ENCODE measurements around the gene PDS5A. TPM values are rescaled to one million over a fixed set of nuclear protein-coding genes. Genes with fewer than 3 reads are reported as not detected.
"Not testable (repeated sequence)": the region's sequence is repeated elsewhere in the genome, so short reads cannot be mapped to it uniquely, and the experiment has no call there.

PDS5A gene
- total and polyA plus RNA-seq, 9 of the 15 experiments (the other 6 are each of a cell fraction or from before 2014, with no cell fraction given) = 16.4 to 85.4 (median 70.0) TPM

DNA sequence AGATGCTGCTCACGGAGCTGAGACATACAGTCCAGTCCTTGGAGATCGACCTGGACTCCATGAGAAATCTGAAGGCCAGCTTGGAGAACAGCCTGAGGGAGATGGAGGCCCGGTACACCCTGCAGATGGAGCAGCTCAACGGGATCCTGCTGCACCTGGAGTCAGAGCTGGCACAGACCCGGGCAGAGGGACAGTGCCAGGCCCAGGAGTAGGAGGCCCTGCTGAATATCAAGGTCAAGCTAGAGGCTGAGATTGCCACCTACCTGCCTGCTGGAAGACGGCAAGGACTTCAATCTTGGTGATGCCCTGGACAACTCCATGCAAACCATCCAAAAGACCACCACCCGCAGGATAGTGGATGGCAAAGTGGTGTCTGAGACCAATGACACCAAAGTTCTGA is 43.4 kb upstream of the PDS5A start:
- CTCF ChIA-PET (ENCODE audit: low intra/inter-chr PET ratio); H3K4me1 ChIP-seq (replicated peaks in 1 of 2; ENCODE audit: control insufficient read depth in 2 of 2, insufficient read depth in 2 of 2, low read length in 2 of 2); H2AFZ ChIP-seq (ENCODE audit: low read depth, low read length); H3K27ac ChIP-seq (ENCODE audit: extremely low read depth, low read depth, low read length); H3K4me2 ChIP-seq (ENCODE audit: insufficient read depth, low read length); H3K9ac ChIP-seq (ENCODE audit: insufficient read depth in 1 of 2, low read depth in 2 of 2, low read length in 2 of 2); FAIRE-seq; H3K4me3 ChIP-seq; H3K36me3 ChIP-seq (ENCODE audit: control insufficient read depth, insufficient read depth, low read length); intact Hi-C loops (cut with micrococcal nuclease); H4K20me1 ChIP-seq (replicated peaks; ENCODE audit: control insufficient read depth, insufficient read depth, low read length); ATAC-seq; BruUV-seq (replicated peaks); in situ Hi-C loops (cut with MboI); DNase-seq (ENCODE audit: extremely low read depth in 1 of 4, low spot score in 3 of 4); H3K27me3 ChIP-seq (ENCODE audit: control insufficient read depth in 2 of 2, insufficient read depth in 2 of 2, low read length in 2 of 2); H3K79me2 ChIP-seq (ENCODE audit: control insufficient read depth, insufficient read depth, low read length); H3K9me3 ChIP-seq (replicated peaks; ENCODE audit: control insufficient read depth, insufficient read depth, low read depth, low read length); H3K9me1 ChIP-seq (ENCODE audit: control insufficient read depth, insufficient read depth, low read length): not testable (repeated sequence)
- POLR2A ChIA-PET = interaction anchor here (1.0 to 1.4 kb wide), 3 partner anchors 17 to 37 kb away, joined by 3 to 6 read pairs (median 3); no protein-coding TSS in a partner anchor
- WGBS (ENCODE audit: insufficient coverage, low coverage, missing lambda C conversion rate) = 12% methylated on average over 6 of the region's 7 CpGs

DNA sequence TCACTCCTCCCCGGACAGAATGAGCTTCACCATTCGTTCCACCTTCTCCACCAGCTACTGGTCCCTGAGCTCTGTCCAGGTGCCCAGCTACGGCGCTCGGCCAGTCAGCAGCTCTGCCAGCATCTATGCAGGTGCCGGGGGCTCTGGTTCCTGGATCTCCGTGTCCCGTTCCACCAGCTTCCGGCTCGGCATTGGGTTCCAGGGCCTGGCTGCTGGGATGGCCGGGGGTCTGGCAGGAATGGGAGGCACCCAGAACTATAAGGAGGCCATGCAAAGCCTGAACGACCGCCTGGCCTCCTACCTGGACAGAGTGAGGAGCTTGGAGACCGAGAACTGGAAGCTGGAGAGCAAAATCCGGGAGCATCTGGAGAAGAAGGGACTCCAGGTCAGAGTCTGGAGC is 42.5 kb upstream of the PDS5A start:
- FAIRE-seq (no peak), ATAC-seq (no peak), DNase-seq (ENCODE audit: extremely low read depth in 1 of 4, low spot score in 3 of 4) (no peak)
- H3K27me3 ChIP-seq (ENCODE audit: control insufficient read depth in 2 of 2, insufficient read depth in 2 of 2, low read length in 2 of 2) = no peaks in the 10 kb centered on the region
- H3K4me3 ChIP-seq = no peak overlapping the region
- BruUV-seq (replicated peaks) = no TSS peak
- H3K4me2 ChIP-seq (ENCODE audit: insufficient read depth, low read length) = no peak overlapping the region
- no peaks in the 10 kb centered on the region for H4K20me1 ChIP-seq (replicated peaks; ENCODE audit: control insufficient read depth, insufficient read depth, low read length)
- ChIA-PET CTCF (ENCODE audit: low intra/inter-chr PET ratio) (no interaction called here), POLR2A (interaction anchor here (1.3 to 1.4 kb wide), 2 partner anchors 13 to 16 kb away, joined by 3 to 6 read pairs; no protein-coding TSS in a partner anchor)
- H3K79me2 ChIP-seq (ENCODE audit: control insufficient read depth, insufficient read depth, low read length) = no peaks in the 10 kb centered on the region
- H3K36me3 ChIP-seq (ENCODE audit: control insufficient read depth, insufficient read depth, low read length) = no peaks in the 10 kb centered on the region
- no peak overlapping the region; a peak in 1 of 4 replicates for H3K9ac ChIP-seq (ENCODE audit: insufficient read depth in 1 of 2, low read depth in 2 of 2, low read length in 2 of 2)
- in situ Hi-C loops (cut with MboI) = no loop called here
- whole genome bisulfite sequencing (ENCODE audit: insufficient coverage, low coverage, missing lambda C conversion rate) = 17% methylated on average over 15 of the region's 15 CpGs
- peaks cover 0 to 4% of the 10 kb centered on the region in 2 experiments; a peak in 2 of 5 replicates for H3K4me1 ChIP-seq (replicated peaks in 1 of 2; ENCODE audit: control insufficient read depth in 2 of 2, insufficient read depth in 2 of 2, low read length in 2 of 2)
- H2AFZ ChIP-seq (ENCODE audit: low read depth, low read length) = no peak overlapping the region
- no peaks in the 10 kb centered on the region for H3K9me3 ChIP-seq (replicated peaks; ENCODE audit: control insufficient read depth, insufficient read depth, low read depth, low read length)
- no peaks in the 10 kb centered on the region for H3K9me1 ChIP-seq (ENCODE audit: control insufficient read depth, insufficient read depth, low read length)
- no peak overlapping the region for H3K27ac ChIP-seq (ENCODE audit: extremely low read depth, low read depth, low read length)
- intact Hi-C loops (cut with micrococcal nuclease) = no loop called here
- TF ChIP-seq MAZ (CRISPR knock-in tag; conservative IDR thresholded peaks at IDR 0.05 in 1 of 2, IDR thresholded peaks at IDR 0.05 in 1 of 2) = no peak
- no peak for TF ChIP-seq TEAD4 (IDR thresholded peaks at IDR 0.05; ENCODE audit: low read length)
- TF ChIP-seq TEAD4 (CRISPR knock-in tag; IDR thresholded peaks at IDR 0.05; ENCODE audit: borderline replicate concordance) = no peak
- no peak for TF ChIP-seq NR4A1 (CRISPR knock-in tag; IDR thresholded peaks at IDR 0.05)
- TF ChIP-seq NR4A1 (tag; IDR thresholded peaks at IDR 0.05) = no peak
- TF ChIP-seq NBN (IDR thresholded peaks at IDR 0.05; ENCODE audit: low read depth) = no peak
- TF ChIP-seq, protein P1, sequence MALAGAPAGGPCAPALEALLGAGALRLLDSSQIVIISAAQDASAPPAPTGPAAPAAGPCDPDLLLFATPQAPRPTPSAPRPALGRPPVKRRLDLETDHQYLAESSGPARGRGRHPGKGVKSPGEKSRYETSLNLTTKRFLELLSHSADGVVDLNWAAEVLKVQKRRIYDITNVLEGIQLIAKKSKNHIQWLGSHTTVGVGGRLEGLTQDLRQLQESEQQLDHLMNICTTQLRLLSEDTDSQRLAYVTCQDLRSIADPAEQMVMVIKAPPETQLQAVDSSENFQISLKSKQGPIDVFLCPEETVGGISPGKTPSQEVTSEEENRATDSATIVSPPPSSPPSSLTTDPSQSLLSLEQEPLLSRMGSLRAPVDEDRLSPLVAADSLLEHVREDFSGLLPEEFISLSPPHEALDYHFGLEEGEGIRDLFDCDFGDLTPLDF (CRISPR knock-in tag; IDR thresholded peaks at IDR 0.05) = no peak
- no peak for TF ChIP-seq POLR2AphosphoS2 (IDR thresholded peaks at IDR 0.05; ENCODE audit: low read length)
- TF ChIP-seq, protein P2, sequence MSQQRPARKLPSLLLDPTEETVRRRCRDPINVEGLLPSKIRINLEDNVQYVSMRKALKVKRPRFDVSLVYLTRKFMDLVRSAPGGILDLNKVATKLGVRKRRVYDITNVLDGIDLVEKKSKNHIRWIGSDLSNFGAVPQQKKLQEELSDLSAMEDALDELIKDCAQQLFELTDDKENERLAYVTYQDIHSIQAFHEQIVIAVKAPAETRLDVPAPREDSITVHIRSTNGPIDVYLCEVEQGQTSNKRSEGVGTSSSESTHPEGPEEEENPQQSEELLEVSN (IDR thresholded peaks at IDR 0.05; ENCODE audit: borderline replicate concordance in 1 of 2, extremely low read depth in 1 of 2, insufficient read depth in 1 of 2, insufficient read length in 1 of 2, low read depth in 1 of 2, low read length in 1 of 2, poor library complexity in 1 of 2, severe bottlenecking in 1 of 2) = no peak
- no peak for TF ChIP-seq MAFK (IDR thresholded peaks at IDR 0.05; ENCODE audit: low read length)

Measured in K562 (cell line).